ENCODE measurements around the gene UBN1.

UBN1 gene

GRCh38 chr16:4846901-4847773 lies at the start of gene UBN1, which contains the start of gene GLYR1:
Gene UBN1, plus strand, starts transcription at chr16:4847481. Its CDS starts 5,437 bp downstream, at chr16:4852918.
Gene GLYR1, minus strand, starts transcription at chr16:4847288. Its CDS starts 23 bp downstream, at chr16:4847265.
- peak; percentile 99 for DNase-seq (ENCODE audit: low read depth, low spot score)

- DNase-seq (ENCODE audit: low read depth, low spot score), result no peak
These were observed 49.5 kb upstream of the UBN1 start for GRCh38 chr16:4797805-4798252.

- no peak for DNase-seq (ENCODE audit: low read depth, low spot score)
These were observed 48.8 kb upstream of the UBN1 start for GRCh38 chr16:4798456-4798855.

- DNase-seq (ENCODE audit: low read depth, low spot score), result no peak
These were observed 48.0 kb upstream of the UBN1 start for GRCh38 chr16:4799171-4799855.

GRCh38 chr16:4800290-4801041 lies 46.8 kb upstream of the UBN1 start:
- DNase-seq (ENCODE audit: low read depth, low spot score), result no peak

GRCh38 chr16:4801051-4801961 lies 46.0 kb upstream of the UBN1 start:
- no peak for DNase-seq (ENCODE audit: low read depth, low spot score)

- peak; percentile 69 for DNase-seq (ENCODE audit: low read depth, low spot score)
These were observed 45.2 kb upstream of the UBN1 start, which contains the start of gene ROGDI for GRCh38 chr16:4801962-4802658. Gene ROGDI, minus strand, starts transcription at chr16:4802633. Its CDS starts 62 bp downstream, at chr16:4802571.

- DNase-seq (ENCODE audit: low read depth, low spot score), result peak; percentile 77
These were observed 44.5 kb upstream of the UBN1 start for GRCh38 chr16:4802659-4803287.

- no peak for DNase-seq (ENCODE audit: low read depth, low spot score)
These were observed 43.9 kb upstream of the UBN1 start for GRCh38 chr16:4803401-4803844.

- DNase-seq (ENCODE audit: low read depth, low spot score), result no peak
These were observed 43.2 kb upstream of the UBN1 start for GRCh38 chr16:4803898-4804762.

GRCh38 chr16:4805231-4805630 lies 42.0 kb upstream of the UBN1 start:
- no peak for DNase-seq (ENCODE audit: low read depth, low spot score)

GRCh38 chr16:4806280-4806679 lies 41.0 kb upstream of the UBN1 start:
- no peak for DNase-seq (ENCODE audit: low read depth, low spot score)

GRCh38 chr16:4811242-4811641 lies 36.0 kb upstream of the UBN1 start:
- no peak for DNase-seq (ENCODE audit: low read depth, low spot score)

- DNase-seq (ENCODE audit: low read depth, low spot score), result no peak
These were observed 35.5 kb upstream of the UBN1 start for GRCh38 chr16:4811773-4812172.

GRCh38 chr16:4813251-4814003 lies 33.9 kb upstream of the UBN1 start:
- DNase-seq (ENCODE audit: low read depth, low spot score), result no peak

- DNase-seq (ENCODE audit: low read depth, low spot score), result no peak
These were observed 33.2 kb upstream of the UBN1 start for GRCh38 chr16:4814046-4814445.

GRCh38 chr16:4814542-4815173 lies 32.6 kb upstream of the UBN1 start:
- DNase-seq (ENCODE audit: low read depth, low spot score), result no peak
